ENCODE measurements around the gene TSPAN18.

The TSPAN18 gene

DNA sequence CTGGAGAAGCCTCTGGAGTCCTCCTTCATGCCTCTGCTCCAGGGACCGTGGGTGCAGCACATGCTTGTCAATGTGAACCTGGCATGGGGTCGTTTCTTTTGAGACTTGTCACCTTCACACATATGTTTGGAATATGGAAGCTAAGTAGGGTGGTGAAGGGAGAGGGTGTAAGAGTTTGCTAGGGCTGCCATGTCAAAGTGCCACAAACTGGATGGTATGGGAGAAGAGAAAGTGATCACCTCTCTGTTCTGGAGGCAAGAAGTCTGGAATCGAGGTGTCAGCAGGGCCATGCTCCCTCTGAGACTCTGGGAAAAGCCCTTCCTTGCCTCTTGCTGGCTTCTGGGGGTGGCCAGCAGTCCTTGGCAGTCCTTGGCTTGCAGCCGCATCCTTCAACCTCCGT is 8.7 kb upstream of the TSPAN18 start:
- in situ Hi-C loops (cut with HindIII; ENCODE audit: low sequenced_read_pairs) = no loop called here
- no peak for DNase-seq (ENCODE audit: low read depth, low spot score)
- no peak overlapping the region for H3K4me3 ChIP-seq (ENCODE audit: low read depth, low read length)
- no peak for TF ChIP-seq CTCF (IDR thresholded peaks at IDR 0.05; ENCODE audit: low read depth, low read length)

GRCh38 chr11:44718612-44719390 is 8.0 kb upstream of the TSPAN18 start:
- no peak for DNase-seq (ENCODE audit: low read depth, low spot score)
- TF ChIP-seq CTCF (IDR thresholded peaks at IDR 0.05; ENCODE audit: low read depth, low read length) = no peak
- in situ Hi-C loops (cut with HindIII; ENCODE audit: low sequenced_read_pairs) = no loop called here
- no peak overlapping the region for H3K4me3 ChIP-seq (ENCODE audit: low read depth, low read length)

- no peak for TF ChIP-seq CTCF (IDR thresholded peaks at IDR 0.05; ENCODE audit: low read depth, low read length)
- no peak for DNase-seq (ENCODE audit: low read depth, low spot score)
- no peak overlapping the region for H3K4me3 ChIP-seq (ENCODE audit: low read depth, low read length)
- in situ Hi-C loops (cut with HindIII; ENCODE audit: low sequenced_read_pairs) = no loop called here
These were observed 1.6 kb upstream of the TSPAN18 start for GRCh38 chr11:44725016-44725685.

DNA sequence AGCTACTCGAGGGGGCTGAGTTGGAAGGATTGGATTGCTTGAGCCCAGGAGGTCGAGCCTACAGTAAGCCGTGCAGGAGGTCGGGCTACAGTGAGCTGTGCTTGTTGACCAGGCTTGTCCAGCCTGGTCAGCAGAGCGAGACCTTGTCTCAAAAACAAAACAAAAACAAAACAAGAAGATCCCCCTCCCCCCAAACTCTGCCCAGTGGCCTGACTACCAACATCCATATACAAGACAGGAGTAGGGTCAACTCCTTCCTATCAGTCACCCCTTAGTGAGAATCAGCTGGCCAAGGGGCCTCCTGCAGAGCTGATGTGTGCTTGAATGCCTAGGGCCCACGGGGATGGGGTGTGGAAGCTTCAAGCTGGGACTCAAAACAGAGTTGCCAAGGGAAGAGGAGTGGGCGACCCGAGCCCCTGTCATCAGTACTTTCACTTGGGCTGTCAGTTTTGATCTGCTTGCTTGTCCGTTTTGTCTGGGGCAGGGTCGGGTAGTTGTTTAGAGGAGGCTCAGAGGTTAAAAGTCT is 942 bp upstream of the TSPAN18 start:
- in situ Hi-C loops (cut with HindIII; ENCODE audit: low sequenced_read_pairs) = no loop called here
- no peak overlapping the region for H3K4me3 ChIP-seq (ENCODE audit: low read depth, low read length)
- TF ChIP-seq CTCF (IDR thresholded peaks at IDR 0.05; ENCODE audit: low read depth, low read length) = no peak

DNA sequence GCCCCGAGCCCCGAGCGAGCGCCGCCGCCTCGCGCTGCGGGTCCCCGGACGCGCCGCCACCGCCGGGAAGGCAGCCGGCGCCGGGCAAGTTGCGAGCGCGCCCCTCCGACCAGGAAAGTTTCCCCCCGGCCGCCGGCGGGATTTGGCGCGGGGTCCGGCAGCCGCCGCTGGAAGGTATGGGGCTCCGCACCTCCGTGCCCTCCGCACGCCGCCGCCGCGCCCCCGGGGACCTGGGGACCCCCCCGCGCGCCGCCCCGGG is 281 bp downstream of the TSPAN18 start:
- no peak for TF ChIP-seq CTCF (IDR thresholded peaks at IDR 0.05; ENCODE audit: low read depth, low read length)
- H3K4me3 ChIP-seq (ENCODE audit: low read depth, low read length) = no peak overlapping the region
- DNase-seq (ENCODE audit: low read depth, low spot score) = no peak
- in situ Hi-C loops (cut with HindIII; ENCODE audit: low sequenced_read_pairs) = no loop called here

More for the DNA sequence above, 942 bp upstream of the TSPAN18 start:
- no peak for DNase-seq (ENCODE audit: low read depth, low spot score)

GRCh38 chr11:44727373-44728287 is 868 bp downstream of the TSPAN18 start:
- TF ChIP-seq CTCF (IDR thresholded peaks at IDR 0.05; ENCODE audit: low read depth, low read length) = peak; percentile 86
- peak; percentile 45 for DNase-seq (ENCODE audit: low read depth, low spot score)
- in situ Hi-C loops (cut with HindIII; ENCODE audit: low sequenced_read_pairs) = no loop called here
- peak overlapping the region; percentile 10 for H3K4me3 ChIP-seq (ENCODE audit: low read depth, low read length)
